HuH-7.5 (cell line): Measurements from ENCODE around the gene SIGLEC5.

Source experiments
- DNase-seq: peaks from one replicate; pipeline ENCODE4 v3.0.0; 2011; ENCODE audit warnings: low spot score

SIGLEC5 gene

DNA sequence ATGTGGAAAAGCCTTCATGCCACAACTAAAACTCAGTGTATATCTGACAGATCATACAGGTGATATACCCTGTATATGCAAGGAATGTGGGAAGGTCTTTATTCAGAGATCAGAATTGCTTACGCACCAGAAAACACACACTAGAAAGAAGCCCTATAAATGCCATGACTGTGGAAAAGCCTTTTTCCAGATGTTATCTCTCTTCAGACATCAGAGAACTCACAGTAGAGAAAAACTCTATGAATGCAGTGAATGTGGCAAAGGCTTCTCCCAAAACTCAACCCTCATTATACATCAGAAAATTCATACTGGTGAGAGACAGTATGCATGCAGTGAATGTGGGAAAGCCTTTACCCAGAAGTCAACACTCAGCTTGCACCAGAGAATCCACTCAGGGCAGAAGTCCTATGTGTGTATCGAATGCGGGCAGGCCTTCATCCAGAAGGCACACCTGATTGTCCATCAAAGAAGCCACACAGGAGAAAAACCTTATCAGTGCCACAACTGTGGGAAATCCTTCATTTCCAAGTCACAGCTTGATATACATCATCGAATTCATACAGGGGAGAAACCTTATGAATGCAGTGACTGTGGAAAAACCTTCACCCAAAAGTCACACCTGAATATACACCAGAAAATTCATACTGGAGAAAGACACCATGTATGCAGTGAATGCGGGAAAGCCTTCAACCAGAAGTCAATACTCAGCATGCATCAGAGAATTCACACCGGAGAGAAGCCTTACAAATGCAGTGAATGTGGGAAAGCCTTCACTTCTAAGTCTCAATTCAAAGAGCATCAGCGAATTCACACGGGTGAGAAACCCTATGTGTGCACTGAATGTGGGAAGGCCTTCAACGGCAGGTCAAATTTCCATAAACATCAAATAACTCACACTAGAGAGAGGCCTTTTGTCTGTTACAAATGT lies 42.7 kb downstream of the SIGLEC5 start:
- no peak for DNase-seq

DNA sequence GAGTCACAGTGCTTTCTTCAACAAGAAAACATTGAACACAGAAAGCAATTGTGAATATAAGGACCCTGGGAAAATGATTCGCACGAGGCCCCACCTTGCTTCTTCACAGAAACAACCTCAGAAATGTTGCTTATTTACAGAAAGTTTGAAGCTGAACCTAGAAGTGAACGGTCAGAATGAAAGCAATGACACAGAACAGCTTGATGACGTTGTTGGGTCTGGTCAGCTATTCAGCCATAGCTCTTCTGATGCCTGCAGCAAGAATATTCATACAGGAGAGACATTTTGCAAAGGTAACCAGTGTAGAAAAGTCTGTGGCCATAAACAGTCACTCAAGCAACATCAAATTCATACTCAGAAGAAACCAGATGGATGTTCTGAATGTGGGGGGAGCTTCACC lies 43.4 kb downstream of the SIGLEC5 start:
- no peak for DNase-seq

GRCh38 chr19:51586103-51586728 lies 44.0 kb downstream of the SIGLEC5 start:
- no peak for DNase-seq

DNA sequence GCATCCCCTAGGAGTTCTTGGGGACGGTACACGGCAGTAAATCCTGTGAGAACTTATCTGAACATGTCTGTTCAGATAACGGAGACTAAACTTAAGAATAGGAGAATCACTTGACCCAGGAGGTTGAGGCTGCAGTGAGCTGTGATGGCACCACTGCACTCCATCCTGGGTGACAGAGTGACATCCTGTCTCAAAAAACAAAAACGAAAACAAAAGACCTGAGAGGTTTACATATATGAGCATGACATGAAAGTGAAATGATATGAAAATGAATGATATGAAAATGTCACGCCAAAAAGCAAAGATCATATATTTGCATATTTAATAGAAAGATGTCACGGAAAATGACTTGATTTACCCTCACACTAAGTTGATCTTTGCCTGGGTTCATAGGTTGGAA lies 53.4 kb downstream of the SIGLEC5 start:
- DNase-seq: no peak

DNA sequence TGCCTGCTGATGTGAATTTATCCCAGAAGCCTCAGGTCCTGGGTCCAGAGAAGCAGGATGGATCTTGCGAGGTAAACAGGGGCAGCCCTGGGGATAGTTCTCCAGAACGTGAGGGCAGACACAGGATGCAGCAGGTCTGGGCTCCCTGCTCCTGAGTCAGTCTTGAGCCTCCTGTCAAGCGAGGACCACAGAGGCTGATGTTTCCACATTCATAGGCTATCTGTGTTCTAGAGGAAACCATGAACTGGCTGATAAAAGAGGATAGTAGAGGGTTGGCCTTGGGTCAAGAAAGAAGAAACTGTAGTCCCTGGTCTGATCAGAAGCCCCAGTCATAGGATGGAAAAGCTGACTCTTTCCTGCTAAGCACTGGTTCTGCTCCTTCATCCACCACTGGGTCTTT lies 56.9 kb downstream of the SIGLEC5 start:
- DNase-seq: no peak

GRCh38 chr19:51572908-51573307 lies 57.3 kb downstream of the SIGLEC5 start:
- no peak for DNase-seq

GRCh38 chr19:51572410-51572809 lies 57.8 kb downstream of the SIGLEC5 start:
- no peak for DNase-seq

DNA sequence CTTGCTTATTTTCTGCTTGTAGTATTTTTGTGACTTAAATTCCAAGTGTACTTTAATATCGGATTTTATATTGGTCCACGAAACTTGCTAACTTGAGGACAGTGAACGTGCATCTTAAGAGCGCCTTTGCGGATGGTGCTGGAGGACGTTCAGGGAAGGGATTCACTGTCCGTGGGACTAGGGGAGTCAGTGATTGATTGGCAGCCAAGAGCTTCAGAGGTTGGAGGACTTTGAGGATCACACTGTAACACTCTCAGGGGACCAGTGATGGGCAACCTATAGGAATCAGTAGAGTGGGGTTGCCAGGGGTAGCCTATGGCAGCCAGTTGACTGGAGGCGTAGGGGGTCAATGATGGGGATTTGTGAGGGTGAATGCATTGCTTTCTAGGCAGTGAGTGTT lies 58.6 kb downstream of the SIGLEC5 start:
- DNase-seq: no peak

GRCh38 chr19:51570962-51571575 lies 59.1 kb downstream of the SIGLEC5 start, which contains the start of gene ZNF175:
ZNF175 (plus strand) TSS chr19:51571283; CDS start chr19:51573330, 2,047 bp downstream.
- DNase-seq: peak; percentile 28

DNA sequence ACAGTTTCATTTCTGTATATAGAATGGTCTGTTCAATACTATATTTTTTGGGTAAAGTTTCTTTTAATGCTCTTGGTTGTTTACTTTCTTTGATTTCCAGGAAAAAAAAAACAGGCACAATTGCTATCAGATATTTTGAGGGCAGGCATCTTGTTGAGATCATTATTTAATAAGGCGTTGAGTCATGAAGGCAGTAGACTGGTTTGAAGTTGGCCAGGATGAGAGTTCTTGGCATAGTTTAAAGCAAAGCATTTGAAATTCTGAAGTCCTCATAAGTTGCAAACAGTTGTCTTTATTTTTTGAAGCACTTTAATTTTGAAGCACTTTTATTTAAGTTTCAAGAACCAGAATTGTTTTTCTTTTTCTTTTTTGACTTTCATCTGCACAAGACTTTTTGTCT lies 61.7 kb downstream of the SIGLEC5 start:
- DNase-seq: no peak

DNA sequence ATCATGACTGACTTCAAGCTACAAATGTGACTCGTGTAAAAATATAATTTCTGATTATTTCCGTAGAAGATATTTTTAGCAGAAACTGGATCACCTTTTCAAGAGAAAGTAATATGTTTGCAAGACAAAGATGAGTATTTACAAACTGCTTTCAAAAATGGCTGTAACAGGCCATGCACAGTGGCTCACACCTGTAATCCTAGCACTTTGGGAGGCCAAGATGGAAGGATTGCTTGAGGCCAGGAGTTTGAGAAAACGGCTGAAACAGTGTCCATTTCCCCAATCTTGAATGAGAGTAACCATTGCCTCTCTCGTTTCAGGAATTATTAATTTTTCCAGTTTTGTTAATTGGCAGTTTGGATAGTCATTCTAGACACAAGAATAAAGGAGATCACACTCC lies 62.6 kb downstream of the SIGLEC5 start:
- no peak for DNase-seq

GRCh38 chr19:51566489-51567100 lies 63.6 kb downstream of the SIGLEC5 start:
- no peak for DNase-seq

DNA sequence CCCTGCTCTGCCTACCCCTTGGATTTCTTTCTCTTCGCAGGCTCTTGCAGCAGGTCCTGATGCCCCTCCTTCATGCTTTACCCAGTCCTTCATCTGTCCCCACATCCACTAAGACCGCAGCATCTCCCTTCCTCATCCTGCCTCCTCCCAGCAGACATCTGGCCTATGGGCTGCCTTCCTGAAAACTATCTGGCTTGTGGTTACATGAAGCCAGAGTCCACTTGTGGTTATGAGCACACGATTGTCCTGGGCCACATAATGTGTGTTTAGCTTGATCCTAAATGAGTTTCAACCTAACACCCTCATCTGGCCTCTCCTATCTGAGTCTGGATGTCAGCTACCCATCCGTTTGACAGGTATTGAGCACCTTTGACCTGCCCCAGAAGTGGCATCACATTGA lies 64.6 kb downstream of the SIGLEC5 start:
- DNase-seq: no peak

- DNase-seq: no peak
These were observed 65.4 kb downstream of the SIGLEC5 start for GRCh38 chr19:51564791-51565190.
